Activated CD8-positive, alpha-beta memory T cell treated with anti-CD3 and anti-CD28 coated beads for 48 hours (primary cell): Measurements from ENCODE around the gene RPL13.

ENCODE experiments used
- DNase-seq, 3 experiments: peaks; one replicate each; pipeline ENCODE4 v3.0.0-alpha.2; 2020; ENCODE audit warnings: low read depth in 2 of 3, low spot score in 2 of 3

The RPL13 gene

GRCh38 chr16:89545044-89545830 is 15.2 kb upstream of the RPL13 start:
- no peak for DNase-seq

GRCh38 chr16:89545831-89546574 is 14.5 kb upstream of the RPL13 start:
- no peak for DNase-seq

GRCh38 chr16:89546781-89547180 is 13.7 kb upstream of the RPL13 start:
- no peak for DNase-seq

GRCh38 chr16:89547291-89547690 is 13.2 kb upstream of the RPL13 start:
- DNase-seq: no peak

GRCh38 chr16:89547860-89548259 is 12.6 kb upstream of the RPL13 start:
- DNase-seq: no peak

- no peak for DNase-seq
These were observed 12.0 kb upstream of the RPL13 start for GRCh38 chr16:89548344-89549006.

- no peak for DNase-seq
These were observed 11.3 kb upstream of the RPL13 start for GRCh38 chr16:89549007-89549700.

GRCh38 chr16:89550421-89551007 is 10.0 kb upstream of the RPL13 start:
- no peak for DNase-seq

GRCh38 chr16:89552329-89552728 is 8.2 kb upstream of the RPL13 start:
- no peak for DNase-seq

GRCh38 chr16:89552913-89553312 is 7.6 kb upstream of the RPL13 start:
- no peak for DNase-seq

- DNase-seq: no peak
These were observed 6.7 kb upstream of the RPL13 start for GRCh38 chr16:89553733-89554132.

GRCh38 chr16:89554343-89554742 is 6.1 kb upstream of the RPL13 start:
- no peak for DNase-seq

GRCh38 chr16:89555265-89555664 is 5.2 kb upstream of the RPL13 start:
- no peak for DNase-seq

GRCh38 chr16:89555780-89556179 is 4.7 kb upstream of the RPL13 start:
- DNase-seq: no peak

- peak; percentile 58 to 70 (median 68) for DNase-seq
These were observed 3.5 kb upstream of the RPL13 start for GRCh38 chr16:89556750-89557689.

- no peak for DNase-seq
These were observed 2.6 kb upstream of the RPL13 start for GRCh38 chr16:89557690-89558490.

- DNase-seq: no peak
These were observed 831 bp downstream of the RPL13 start for GRCh38 chr16:89561142-89561883.

GRCh38 chr16:89561884-89562599 is 1.6 kb downstream of the RPL13 start:
- no peak for DNase-seq
